Right renal pelvis (tissue), 4 donors: ENCODE measurements around the gene ADAMTS12. TPM values are rescaled to one million over a fixed set of nuclear protein-coding genes. Genes with fewer than 3 reads are reported as not detected.

Experiments
- DNase-seq, 4 donors: peaks; one replicate each; pipeline ENCODE4 v3.0.0-alpha.2; 2013; ENCODE audit warnings: low read depth in 4 of 4, low spot score in 3 of 4, missing footprints in 1 of 4
- polyA plus RNA-seq, 4 donors: library from polyadenylated mRNA; unstranded; fragments of 120-200 nt; gene quantifications; one replicate each; pipeline ENCODE4 v1.2.1, GENCODE V29; 2013; ENCODE audit not compliant: insufficient read length in 4 of 4

Gene ADAMTS12
- polyA plus RNA-seq, 4 donors, result 14.3 to 17.8 (median 15.9) TPM

DNA sequence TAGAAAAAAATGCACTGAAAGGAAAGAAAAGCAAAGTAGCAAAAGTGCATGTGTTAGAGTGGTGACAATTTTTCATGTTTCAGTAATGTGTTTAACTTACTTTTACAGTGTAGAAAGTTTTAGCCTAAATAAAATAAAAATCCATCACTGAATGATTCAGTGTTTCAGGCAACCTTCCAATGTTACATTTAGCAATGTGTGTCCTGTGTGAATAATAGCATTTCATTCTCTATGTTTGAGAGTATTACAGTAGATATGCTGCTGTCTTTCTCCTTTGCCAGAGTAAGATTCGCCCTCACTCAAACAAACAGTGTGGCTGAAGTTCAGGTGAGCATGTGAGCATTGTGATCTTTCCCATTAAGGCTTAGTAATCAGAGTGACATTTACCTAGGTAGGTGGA lies 279.9 kb downstream of the ADAMTS12 start:
- no peak for DNase-seq

DNA sequence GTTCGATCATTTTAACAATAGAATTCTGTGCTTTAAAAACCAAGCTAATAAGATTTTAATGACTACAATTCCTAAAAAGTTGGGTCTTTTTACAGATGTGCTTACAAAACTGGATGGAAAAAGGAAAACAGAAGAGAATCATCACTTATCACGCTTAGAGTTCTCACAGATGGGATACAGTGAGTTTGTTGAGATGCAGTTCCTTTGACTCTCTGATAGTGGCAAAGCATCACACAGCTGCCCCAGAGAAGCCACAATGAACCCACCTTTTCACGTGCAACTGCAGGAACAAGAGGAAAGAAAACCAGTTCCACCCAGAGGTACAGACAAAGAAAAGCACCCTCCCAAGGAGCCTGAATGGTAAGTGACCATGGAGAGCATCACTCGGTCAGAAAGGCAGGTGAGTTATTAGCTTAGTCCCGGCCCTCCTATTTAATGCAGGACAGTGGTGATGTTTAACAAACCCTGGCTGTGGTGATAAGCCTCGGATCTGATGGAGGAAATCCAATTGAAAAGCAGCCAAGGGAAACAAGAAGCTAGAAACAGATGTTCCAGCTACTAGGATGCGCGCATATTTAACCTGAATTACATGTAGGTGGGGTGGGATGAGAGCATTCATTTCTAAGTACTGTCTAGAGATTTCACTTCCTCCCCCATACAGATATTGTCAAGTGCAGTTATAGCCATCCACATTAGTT lies 283.3 kb downstream of the ADAMTS12 start:
- no peak for DNase-seq

DNA sequence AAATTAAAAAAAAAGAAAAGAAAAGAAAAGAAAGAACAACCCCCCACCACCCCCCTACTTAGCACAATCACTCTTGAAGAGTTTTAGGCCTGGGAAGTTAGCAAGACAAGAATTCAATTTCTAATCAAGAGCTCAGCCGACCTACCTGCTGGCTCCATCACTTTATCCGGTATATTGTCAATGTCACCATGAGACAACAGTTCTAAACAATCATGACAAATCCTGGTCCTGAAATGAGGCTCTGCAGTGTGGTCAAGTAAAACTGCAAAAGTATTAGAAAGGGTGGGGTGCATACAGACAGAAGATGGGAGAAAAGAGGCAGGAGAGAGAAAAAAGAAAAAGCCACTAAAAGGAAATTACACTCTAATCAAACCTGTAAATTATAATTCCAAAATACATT lies 287.3 kb downstream of the ADAMTS12 start:
- no peak for DNase-seq

DNA sequence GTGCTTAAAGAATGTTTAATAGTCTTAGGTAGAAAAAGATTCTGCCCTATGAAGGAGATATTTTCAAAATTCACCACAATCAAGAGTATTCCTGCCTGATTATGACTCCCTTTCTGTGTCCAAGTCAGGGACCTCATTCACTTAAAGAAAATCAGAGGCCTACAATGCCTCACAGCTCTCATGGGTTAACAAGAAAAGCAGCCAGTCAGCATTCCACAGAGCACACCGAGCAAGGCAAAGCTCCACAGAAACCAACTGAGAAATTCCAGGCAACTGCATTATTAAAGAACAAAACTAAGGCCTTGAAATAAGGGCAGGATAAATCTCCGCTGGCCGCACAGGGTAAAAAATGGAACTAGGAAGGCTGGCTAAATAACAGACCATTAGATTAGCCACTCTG lies 289.9 kb downstream of the ADAMTS12 start:
- peak; percentile 15 to 53 (median 37) for DNase-seq

DNA sequence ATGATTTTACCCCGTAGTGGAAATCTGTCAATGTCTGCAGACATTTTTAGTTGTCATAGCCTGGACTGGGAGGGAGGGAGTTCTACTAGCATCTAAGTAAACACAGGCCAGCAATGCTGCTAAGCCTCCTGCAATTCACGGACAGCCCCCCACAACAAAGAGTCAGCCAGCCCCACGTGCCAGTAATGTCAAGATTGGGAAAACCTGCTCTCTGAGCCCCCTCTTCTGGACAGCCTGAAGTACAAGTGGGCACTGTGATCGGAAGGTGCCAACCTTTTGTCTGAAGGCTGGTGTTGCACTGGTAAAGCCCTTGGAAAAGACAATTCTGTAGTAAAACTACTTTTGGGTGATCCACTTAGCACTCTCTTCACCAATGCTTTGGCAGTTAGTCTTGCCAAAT lies 296.5 kb downstream of the ADAMTS12 start:
- DNase-seq, result no peak

DNA sequence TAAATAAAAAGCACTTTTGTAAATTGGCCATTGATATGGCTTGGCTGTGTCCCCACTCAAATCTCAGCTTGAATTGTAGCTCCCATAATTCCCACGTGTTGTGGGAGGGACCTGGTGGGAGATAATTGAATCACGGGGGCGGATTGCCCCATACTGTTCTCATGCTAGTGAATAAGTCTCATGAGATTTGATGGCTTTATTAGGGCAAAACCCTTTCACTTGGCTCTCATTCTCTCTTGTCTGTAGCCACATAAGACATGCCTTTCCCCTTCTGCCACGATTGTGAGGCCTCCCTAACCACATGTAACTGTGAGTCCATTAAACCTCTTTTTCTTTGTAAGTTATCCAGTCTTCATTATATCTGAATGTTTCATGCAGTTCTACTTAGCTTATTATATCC lies 297.8 kb downstream of the ADAMTS12 start:
- no peak for DNase-seq

DNA sequence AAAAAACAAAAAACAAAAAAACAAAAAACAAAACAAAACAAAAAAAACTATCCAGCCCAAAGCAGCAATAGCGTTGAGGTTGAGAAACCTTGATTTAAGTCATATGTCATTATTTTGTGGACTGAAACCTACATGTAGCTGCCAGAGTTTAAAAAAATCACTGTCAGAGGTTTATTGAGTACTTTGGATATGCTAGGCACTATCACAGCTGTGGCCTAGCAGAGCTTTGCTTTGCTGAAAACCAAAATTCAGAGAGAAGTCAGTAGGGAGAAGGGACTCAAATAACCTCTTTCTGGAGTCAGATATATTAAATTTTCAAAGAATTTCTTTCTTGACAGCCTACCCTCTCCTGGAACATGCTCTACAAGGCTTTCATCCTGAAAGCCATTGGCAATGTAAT lies 299.5 kb downstream of the ADAMTS12 start:
- no peak for DNase-seq

DNA sequence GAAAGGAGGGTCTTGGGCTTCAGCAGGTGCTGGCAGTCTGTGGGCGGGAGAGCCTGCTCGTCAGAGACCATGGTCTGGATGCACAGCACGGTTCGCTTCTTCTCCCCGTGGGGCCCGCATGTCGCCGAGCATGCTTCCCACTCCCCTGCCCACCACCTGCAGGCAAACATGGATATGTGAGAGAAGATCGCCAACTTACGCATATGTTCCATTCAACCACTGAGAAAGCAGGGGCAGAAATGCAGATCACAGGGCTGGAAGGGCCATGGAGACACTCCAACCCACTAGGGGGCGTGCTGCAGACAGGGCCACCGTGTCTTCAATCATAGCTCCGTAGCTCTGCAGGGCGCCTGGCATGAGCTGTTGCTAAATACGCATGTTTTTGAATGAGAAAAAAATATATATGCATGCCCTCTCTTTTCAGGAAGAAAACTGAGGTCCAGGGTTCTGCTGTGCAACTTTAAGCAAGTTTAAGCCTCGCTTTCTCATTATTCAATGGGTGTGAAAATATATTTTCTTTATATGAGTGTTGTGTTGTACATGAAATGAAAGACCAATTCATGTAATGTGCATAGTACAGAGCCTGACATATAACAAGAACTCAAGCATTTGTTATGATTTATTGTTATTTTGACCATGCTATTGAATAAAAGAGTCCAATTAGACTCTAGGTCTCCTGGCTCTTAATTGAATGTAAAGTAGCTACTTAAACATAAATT lies 303.0 kb downstream of the ADAMTS12 start:
- no peak for DNase-seq

DNA sequence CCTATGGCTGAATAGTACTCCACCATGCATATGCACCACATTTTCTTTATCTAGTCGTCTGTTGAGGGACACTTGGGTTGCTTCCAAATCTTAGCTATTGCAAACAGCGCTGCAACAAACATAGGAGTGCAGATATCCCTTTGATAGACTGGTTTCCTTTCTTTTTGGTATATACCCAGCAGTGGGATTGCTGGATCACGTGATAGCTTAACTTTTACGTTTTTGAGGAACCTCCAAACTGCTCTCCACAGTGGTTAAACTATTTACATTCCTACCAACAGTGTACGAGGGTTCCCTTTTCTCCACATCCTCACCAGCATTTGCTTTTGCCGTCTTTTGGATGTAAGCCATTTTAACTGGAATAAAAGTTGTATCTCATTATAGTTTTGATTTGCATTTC lies 308.5 kb downstream of the ADAMTS12 start:
- DNase-seq, result no peak

DNA sequence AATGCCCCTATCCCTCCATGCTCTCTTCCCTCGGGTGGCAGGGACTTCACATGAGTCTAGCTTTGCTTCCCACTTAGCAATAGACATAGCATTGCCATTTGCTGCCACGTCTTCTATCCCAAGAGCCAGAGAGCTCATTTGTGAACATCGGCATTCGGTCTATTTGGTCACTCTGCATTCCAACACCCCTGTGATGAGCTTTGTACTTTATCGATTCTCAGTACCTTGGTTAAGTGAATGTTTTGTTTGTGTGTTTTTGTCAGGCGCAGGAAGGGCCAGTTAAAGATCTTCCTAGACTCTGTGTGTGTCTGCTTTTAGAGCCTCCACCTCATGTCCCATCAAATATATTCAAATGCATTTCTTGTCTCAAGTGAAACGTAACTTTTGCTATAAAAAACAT lies 309.4 kb downstream of the ADAMTS12 start:
- no peak for DNase-seq

DNA sequence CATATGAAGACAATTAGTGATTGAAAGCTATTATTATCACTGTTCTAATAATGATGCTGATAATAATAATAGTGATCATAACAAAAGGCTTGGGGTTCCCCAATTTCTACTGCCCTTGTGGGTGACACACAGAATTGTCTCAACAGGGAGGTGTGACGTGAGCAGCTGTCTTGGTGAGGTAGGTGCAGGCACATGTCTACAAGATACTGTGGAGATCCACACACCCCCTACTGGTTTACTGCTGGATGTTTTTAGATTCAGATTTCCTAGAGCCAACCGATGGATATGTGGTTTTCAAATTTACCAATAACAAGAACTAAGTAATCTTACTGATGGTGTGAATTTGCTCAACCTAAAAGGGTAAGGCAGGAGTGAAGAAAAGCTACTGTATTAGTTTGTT lies 312.0 kb downstream of the ADAMTS12 start:
- DNase-seq, result no peak

DNA sequence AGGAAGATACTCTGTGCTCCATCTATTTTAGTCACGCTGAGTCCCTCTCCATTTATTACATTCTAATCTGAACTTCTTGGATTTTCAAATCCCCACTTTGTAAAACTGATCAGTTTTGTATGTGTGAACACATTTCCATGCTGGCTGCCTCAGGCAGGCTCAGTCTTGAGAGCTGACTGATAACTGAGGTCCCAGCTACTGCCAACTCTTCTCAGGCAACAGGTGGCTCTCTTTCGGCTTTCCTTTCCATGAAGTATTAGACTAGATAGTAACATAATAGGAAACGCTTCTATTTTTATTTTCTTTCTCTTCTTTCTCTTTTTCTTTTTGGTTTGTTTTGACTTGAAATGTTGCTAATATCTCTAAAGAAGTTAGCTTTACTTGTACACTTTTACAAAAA lies 312.6 kb downstream of the ADAMTS12 start:
- DNase-seq, result no peak

DNA sequence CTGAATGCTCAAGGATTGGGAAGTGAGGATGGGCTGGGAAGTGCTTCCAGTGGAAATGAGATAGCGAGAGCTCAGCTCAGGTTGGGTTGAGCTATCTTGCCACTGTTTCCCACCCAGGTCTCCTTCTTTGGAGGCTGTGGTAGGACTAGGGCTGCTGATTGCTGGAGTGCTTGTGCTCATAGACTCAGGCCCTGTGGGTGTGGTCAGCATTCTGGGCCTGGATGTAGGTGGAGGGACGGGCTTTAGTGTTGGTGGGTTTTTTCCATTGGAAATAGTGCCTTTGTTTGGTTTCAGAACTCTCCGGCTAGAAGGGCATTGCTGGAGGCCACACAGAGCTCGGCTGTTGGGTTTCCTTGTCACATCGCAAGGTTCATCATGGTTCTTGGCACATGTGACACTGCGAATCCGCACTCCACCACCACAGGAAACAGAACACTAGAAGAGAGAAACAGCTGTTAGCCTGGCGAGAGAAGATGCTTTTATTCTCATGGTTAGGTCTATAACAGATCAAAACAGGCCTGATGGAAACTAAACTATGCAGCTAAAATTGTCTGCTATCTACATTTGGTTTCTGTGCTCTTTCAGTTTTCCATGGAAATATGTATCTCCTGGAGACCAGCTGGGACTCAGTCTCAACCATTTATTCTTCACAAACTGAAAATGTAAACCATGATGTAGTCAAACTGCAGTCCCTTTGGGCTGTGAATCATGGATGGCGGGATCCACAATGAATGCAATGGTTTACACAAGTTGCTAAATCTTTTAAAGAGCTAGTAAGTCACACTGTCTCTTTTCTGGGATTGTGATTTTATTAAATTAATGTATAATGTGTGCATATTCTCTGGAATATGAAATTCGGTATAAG lies 314.8 kb downstream of the ADAMTS12 start:
- no peak for DNase-seq

DNA sequence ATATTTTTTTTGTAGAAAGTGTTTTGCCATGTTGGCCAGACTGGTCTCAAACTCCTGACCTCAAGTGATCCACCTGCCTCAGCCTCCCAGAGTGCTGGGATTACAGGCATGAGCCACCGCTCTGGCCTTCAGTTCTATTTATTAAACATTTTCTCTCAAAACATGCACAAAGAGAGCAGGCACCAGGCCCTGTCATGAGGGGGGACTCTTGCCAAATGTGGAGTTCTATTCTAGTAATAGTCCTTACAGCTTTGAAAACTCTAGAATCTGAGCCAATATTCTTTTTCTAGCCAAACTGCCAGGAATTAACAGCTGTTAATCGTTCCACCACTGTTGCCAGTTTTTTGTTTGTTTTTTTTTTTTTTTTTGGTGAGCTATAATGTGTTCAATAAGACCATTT lies 326.5 kb downstream of the ADAMTS12 start:
- DNase-seq, result no peak

DNA sequence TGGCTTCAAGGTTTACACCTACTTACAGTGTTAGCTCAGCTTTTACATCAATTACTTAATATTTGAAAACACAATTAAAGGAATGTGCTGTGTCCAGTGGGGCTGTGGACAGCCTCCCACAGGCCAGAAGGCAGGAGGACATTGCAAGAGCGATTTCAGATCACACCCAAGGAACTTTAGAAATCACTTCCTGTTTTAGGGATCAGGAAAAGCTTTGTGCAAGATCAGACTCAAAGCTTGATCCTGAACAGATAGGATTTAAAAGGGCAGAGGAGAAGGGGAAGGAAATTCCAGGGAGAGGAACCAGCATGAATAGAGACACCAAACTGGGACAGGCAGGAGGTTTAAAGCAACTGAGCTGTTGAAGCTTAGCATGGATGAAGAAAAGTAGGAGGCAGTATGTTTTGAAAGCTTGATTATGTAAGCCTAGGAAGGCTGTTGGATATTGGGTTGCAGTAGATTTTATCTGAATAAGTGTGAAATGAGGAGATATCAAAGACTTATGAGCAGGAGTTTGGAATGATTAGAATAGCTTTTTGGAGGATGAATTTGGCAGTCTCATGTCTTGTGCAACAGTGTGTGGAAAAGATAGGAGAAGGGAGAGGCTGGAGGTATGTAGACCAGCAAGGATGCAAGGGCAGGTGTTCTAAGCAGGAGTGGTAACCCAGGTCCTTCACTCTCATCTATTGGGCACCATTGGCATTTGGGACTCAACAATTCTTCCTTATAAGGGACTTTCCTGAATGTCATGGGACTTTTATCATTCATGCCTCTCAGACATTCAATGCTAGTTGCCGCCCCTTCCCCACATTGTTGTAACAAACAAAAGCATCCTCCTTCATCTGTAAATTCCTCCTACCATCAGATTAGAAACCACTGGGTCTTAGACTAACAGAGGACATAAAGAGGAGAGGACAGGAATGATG lies 327.5 kb downstream of the ADAMTS12 start:
- DNase-seq, result no peak

DNA sequence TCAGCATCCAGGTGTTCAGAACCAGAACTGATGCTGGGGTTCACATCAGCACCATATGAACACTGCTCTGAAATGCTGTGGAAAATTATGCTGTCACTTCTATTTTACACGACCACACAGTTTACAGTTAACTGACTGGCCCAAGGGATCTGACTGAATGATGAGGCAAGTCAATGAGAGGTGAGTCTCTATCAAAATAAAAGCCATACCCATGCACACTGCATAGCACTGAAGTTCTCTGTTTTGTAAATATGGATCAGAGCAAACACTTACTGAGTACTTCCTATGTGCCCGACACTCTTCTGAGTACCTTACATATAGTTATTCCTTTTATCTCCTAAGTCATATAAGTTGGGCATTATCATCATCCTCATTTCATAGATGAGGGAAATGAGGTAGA lies 328.3 kb downstream of the ADAMTS12 start:
- DNase-seq, result no peak

DNA sequence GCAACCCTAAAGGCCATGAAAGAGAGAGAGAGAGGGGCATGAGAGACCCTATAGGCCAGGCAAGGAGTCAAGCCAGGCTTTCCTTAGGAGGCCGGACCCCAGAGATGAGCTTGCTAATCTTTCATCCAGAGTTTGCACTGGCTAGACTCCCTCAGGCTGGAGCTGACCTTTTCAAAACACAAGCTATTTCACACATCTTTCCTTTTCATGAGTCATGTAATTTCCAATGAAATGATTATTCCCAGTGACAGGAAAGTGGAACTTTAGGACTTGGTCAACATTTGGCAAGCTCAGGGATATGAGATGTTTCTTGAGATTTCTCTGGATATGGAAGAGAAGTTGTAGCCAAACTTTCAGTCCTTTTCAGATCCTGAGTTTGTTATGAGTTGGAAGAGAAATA lies 333.3 kb downstream of the ADAMTS12 start:
- no peak for DNase-seq

DNA sequence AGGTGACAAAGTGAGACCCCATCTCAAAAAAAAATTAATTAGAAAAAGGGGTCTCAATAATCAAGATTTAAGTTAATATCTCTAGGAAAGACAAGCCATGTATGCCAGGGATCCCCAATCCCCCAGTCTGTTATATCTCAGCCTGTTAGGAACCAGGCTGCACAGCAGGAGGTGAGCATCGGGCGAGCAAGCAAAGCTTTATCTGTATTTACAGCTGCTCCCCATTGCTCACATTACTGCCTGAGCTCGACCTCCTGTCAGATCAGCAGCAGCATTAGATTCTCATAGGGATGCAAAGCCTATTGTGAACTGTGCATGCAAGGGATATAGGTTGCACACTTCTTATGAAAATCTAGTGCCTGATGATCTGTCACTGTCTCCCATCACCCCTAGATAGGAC lies 334.2 kb downstream of the ADAMTS12 start:
- no peak for DNase-seq

DNA sequence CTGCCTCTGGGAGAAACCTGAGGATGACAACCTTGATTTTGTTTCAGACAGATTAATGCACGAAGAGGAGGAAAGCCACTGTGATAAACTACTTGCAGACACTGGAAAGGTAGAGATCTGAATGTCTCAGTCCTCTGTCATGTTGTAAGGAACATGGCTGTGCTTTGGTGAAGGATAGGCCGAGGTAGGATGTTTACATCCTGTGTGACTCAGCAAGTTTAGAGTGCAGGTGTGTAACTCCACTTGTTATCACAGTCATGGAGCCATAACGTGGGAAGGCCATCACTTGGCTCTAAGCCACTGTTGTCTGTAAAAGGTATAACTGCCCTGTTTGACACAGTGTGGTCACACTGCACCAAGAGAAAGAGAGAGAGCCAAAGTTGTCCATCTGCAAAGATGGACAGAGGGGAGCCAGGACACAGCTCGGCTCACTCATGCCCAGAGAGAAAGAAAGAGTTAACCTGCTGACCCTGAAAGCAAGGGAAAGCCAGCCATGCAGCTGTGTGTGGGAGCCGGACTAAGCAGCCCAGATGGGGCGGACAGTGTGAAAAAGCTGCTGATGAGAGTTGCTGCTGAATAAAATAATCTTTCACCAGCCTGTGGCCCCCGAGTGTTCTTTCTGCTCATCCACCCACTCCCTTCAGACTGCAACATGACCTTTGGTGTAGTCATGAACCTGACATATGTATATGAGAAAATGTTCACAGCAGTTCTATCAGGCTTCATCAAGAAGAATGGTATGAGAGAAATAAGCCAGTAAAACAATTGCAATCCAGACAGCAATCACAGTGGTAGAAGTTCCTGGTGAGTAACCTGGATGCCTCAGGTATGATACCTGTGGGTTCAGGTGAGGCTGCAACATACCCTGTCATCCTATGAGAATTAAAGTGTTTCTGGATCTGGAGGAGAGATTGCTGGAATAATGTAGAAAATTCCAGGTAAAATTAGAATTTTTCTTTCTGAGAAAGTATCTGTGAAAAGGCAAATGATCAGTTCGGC lies 335.2 kb downstream of the ADAMTS12 start:
- DNase-seq, result peak in 2 of 4 donors; percentile 14 to 51
